HG02943 (cell line): ENCODE data around the gene CTSW.
"Not testable (repeated sequence)": the region's sequence is repeated elsewhere in the genome, so short reads cannot be mapped to it uniquely, and the experiment has no call there.

Experiments
- ATAC-seq: cut with Tn5 transposase; IDR thresholded peaks from one replicate; pipeline ENCODE4 v1.9.1; 2021; ENCODE audit warnings: mild to moderate bottlenecking, low read depth, moderate library complexity; ENCODE audit not compliant: unreplicated experiment

Gene CTSW

GRCh38 chr11:65879617-65880016, at the start of gene CTSW:
CTSW (plus strand) TSS chr11:65879837; CDS start chr11:65879855, 18 bp downstream.
- ATAC-seq, result no peak

DNA sequence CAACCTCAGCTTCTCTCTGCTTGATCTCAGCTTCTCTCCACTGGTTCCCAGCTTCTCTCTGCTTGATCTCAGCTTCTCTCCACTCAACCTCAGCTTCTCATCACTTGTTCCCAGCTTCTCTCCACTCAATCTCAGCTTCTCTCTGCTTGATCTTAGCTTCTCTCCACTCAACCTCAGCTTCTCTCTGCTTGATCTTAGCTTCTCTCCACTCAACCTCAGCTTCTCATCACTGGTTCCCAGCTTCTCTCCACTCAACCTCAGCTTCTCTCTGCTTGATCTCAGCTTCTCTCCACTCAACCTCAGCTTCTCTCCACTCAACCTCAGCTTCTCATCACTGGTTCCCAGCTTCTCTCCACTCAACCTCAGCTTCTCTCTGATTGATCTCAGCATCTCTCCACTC, 47.4 kb upstream of the CTSW start:
- ATAC-seq, result not testable (repeated sequence)

DNA sequence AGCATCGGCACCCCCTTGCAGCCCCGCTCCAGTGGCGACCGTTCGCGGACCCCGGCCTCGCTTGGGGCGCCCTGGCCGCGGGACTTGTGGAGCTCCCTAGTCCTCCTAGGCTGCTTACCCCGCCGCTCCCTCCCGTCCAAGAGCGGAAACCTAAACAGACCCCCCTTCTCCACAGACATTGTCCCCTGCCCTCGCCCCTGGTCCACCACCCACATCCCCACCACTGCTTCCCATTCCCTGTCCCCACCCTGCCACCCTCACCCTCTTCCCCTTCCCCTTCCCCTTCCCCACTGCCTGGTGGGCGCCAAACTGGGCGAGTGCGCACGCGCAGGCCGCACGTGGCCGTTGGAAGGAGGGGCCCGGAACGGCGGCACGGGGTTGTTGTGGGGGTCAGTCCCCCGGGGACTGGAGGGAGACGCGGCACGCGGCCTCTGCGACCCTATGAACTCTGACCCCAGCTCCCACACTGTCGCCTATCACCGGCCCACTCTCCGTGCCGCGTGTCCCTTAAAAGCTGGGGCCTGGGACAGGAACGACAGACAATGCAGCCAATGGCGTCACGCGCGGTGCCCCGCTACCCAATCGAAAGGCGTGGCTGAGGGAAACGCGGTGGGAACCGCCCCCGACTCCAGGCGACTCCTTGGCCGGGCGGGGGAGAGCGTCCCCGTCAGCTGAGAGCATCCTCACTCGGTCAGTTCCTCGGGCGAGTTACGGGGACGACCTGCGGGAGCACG, 46.2 kb upstream of the CTSW start, which contains the start of gene SNX32:
SNX32 (plus strand) TSS at position 667 of the 734 bp plus-strand sequence. CDS start 103 bp downstream, outside the sequence.
- ATAC-seq, result peak; percentile 64

DNA sequence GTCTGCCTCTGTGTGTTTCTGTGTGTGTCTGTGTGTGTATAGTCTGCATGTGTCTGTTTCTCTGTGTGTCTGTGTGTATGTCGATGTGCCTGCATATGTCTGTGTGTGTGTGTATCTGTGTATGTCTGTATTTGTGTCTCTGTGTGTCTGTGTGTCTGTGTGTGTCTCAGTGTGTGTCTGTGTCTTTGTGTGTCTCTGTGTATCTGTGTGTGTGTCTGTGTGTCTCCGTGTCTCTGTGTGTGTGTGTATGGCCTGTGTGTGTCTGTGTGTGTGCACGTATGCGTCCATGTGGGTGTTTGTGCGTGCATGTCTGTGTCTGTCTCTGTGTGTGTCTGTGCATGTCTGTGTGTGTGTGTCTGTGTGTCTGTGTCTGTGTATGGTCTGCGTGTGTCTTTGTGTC, 45.4 kb upstream of the CTSW start:
- ATAC-seq, result no peak

DNA sequence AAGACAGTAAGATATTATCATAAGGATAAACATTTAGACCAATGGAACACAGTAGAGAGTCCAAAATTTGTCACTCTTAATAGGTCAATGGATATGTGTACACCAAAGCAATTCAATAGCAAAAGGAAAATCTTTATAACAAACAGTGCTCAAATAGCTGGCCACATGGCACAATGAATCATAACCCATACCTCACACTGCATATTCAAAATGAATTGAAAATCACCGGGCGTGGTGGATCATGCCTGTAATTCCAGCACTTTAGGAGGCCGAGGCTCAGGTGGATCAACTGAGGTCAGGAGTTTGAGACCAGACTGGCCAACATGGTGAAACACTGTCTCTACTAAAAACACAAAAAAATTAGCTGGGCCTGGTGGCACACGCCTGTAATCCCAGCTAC, 37.5 kb upstream of the CTSW start:
- ATAC-seq, result no peak

DNA sequence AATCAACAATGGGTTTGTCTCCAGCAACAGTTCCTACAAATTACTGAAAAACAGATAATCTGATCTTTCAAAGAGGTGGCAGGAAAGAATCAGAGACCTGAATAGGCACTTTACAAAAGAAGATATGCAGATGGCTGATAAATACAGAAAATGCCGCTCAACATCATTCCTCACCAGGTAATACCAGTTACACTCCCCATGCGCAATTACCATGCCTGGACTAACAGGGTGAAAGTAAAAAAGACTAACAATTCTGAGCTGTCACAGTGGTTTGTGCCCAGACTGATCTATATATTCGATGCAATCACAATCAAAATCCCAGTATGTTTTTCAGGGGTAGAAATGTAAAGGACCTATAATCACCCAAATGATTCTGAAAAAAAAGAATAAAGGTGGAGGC, 35.8 kb upstream of the CTSW start:
- ATAC-seq, result no peak

- no peak for ATAC-seq
These were observed 35.3 kb upstream of the CTSW start for GRCh38 chr11:65844231-65844872.

- ATAC-seq, result no peak
These were observed 31.9 kb upstream of the CTSW start for GRCh38 chr11:65847746-65848145.

DNA sequence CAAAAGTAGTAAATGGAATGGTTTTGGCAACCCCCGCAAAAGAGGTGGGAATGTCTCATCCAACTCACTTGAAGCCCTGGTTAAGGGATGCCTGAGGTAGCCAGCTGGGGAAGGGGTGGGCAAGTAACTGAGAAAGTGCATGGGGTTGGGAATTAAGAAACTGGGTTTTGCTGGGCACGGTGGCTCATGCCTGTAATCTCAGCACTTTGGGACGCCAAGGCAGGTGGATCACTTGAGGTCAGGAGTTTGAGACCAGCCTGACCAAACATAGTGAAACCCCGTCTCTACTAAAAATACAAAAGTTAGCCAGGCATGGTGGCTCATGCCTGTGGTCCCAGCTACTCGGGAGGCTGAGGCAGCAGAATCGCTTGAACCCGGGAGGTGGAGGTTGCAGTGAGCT, 30.9 kb upstream of the CTSW start:
- ATAC-seq, result not testable (repeated sequence)

DNA sequence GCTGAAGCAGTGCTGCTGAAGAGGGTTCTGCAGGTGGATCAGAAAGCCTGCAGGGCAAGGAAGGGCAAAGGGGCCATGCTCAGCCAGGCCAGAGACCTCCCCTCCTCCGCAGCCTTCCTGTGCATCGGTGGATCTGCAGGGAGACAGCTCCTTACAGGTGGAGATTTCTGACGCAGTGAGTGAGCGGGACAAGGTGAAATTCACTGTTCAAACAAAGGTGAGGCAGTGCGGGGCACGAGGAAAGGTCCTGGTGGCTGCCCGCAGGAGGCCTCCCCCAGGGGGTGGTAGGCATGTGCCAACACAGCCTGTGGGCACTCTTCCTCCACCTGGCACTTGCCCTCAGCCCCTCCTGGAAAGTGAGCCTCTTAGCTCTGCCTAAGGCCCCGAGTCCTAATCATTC, 30.3 kb upstream of the CTSW start:
- no peak for ATAC-seq

DNA sequence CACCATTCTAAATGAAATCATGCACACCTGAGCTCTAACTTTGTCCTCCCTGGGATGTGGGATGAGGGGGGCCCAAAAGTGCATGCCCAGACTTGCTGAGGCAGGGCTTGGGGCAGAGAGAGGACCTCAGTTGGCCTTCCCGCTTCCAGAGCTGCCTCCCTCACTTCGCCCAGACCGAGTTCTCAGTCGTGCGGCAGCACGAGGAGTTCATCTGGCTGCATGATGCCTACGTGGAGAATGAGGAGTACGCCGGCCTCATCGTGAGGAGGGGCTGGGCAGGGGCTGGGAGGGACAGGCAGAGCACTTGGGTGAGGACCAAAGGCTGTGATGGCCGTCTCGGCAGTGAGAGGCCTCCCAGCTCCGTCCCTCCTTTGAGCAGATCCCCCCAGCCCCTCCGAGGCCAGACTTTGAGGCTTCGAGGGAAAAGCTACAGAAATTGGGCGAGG, 29.8 kb upstream of the CTSW start:
- ATAC-seq, result no peak

DNA sequence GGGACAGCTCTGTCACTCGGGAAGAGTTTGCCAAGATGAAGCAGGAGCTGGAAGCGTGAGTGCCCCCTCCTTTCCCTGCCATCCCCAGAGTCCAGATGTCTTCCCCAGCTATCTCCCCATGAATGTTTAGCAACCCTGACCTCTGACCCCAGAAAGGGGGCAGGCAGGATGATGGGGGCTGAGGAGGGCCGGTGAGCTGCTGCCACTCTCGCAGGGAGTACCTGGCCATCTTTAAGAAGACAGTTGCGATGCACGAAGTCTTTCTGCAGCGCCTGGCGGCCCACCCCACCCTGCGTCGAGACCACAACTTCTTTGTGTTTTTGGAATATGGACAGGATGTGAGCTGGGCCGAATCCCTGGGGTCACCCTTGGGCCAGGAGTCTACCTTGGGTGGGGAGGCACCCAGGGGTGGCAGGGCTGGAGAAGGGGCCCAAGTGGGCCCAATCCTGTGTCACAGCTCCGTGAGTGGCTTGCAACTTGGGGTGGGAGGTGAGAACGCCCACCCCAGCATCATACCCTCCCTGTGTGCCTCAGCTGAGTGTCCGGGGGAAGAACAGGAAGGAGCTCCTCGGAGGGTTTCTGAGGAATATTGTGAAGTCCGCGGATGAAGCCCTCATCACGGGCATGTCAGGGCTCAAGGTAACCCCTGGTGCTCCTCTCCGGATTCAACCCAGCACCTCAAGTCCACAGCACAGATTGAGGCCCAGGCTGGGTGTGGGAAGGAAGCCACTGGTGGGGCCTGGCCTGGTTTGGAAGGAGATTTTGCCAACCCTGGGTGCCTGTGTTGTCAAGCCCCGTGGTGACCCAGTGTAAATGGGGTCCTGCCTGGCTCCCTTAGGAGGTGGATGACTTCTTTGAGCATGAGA, 29.2 kb upstream of the CTSW start:
- no peak for ATAC-seq

GRCh38 chr11:65851083-65851579, 28.5 kb upstream of the CTSW start:
- no peak for ATAC-seq

DNA sequence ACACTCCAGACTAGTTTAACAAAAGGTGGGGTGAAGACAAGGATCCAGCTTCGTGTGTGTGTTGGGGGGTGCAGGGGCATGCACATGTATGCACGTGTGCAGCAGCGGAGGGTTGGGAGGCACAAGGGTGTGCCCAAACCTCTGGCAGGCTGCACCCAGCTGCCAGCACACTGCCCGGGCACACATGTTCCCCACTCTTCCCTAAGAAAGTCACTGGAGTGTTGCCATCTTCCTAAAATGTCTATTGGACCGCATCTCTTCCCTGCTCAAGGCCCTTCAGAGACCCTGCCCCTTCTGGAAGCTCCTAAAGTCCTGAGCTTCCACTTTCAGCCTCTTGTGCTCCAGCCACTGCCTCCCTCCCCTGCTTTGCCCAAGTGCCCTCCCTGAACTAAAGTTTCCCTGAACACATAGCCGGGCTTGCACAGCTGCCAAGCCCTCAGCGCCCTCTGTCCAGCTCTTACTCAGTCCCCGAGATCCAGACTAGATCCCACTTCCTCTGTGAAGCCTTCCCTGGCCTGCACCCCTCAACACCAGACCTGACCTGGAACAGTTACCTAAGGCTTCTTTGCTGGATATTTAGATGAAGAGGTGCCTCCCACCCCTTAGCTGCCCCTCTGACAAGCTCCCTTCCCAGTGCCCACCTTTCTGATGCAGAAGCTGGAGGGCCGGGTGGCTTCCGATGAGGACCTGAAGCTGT, 27.7 kb upstream of the CTSW start:
- ATAC-seq, result no peak

DNA sequence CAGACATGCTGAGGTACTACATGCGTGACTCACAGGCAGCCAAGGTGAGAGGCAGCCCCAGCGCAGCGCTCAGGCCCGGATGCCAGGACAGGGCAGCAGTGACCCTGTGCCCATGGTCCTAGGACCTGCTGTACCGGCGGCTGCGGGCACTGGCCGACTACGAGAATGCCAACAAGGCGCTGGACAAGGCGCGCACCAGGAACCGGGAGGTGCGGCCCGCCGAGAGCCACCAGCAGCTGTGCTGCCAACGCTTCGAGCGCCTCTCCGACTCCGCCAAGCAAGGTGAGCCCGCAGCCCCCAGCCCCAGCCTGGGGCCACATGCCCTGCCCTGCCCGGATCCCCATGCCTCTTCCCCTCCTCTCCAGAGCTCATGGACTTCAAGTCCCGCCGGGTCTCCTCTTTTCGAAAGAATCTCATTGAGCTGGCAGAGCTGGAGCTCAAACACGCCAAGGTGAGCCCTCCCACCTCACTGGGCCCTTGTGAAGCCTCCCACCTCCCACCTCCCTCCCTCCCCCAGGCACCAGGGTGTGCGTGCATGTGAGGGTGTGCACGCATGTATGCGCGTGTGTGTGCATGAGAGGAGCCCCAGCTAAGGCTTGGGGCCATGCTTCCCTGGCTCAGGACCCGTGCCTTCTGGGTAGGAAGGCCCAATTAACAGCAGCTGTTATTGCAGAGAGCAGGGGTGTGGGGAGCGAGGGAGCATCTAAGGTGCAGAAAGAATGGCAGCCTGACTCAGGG, 27.0 kb upstream of the CTSW start:
- no peak for ATAC-seq

DNA sequence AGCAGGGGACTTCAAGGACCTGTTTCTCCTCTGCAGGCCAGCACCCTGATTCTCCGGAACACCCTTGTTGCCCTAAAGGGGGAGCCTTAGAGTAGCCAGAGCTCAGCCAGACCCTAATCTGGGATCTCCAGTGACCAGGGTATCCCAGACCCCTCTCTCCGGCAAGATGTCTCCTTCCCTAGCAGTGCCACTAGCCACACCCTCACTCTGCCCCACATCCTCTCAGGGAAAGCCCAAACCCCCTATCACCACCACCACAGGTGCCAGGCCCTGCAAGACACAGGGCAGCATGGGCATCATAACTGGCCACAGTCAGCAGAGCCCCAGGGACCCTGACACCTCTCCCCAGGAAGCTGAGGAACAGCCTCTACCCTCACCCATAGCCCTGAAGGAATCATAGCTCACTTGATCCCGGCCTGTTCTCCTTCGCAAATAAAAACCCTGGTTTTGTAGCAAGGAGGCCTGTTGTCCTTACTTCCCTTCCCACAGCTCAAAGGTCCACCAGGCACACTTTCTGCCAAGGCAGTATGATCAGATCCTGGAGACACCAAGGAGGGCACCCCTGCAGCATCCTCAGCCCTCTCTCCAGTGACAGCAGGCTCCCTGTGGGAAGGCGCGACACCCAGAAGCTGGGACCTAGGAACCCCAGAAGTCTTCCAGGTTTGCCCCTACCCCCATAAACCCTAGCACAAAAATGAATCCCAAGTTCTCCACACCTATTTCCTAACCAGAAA, 26.2 kb upstream of the CTSW start:
- no peak for ATAC-seq

- no peak for ATAC-seq
These were observed 25.5 kb upstream of the CTSW start for GRCh38 chr11:65854161-65854592.

GRCh38 chr11:65854852-65855837, 24.5 kb upstream of the CTSW start:
- ATAC-seq, result no peak
